ENCODE results near the gene USP36.

Gene USP36

DNA sequence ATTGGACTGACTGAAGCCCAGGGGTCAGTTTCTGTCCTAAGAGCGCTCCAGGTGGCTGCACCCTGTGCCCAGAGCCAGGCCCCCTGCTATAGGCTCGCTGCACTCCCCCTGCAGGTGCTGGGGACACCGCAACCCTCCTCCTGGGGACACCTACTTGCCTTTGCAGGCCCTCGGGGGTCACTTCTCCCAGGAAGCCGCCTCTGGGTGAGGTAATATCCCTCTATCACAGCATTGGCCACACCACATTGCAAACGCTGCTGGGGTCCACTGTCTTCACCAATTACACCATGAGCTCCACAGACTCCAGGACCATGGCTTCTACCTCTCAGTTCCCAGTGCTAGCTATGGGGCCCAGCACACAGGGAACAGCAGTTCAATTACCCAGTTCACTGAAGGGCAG is 14.9 kb downstream of the USP36 start:
- Histone ChIP-seq H3K9me3 (ENCODE audit: insufficient read depth, low read length) (no peaks in the 10 kb centered on the region), H3K27ac (ENCODE audit: low read length) (no peak overlapping the region), H3K79me2 (ENCODE audit: low read length) (peaks cover 58% of the 10 kb centered on the region), H3K9ac (ENCODE audit: low read length) (no peak overlapping the region), H4K20me1 (ENCODE audit: insufficient read depth, low read length) (peaks cover 16% of the 10 kb centered on the region; the same call in 1 of the 2 replicates), H3K36me3 (replicated peaks; ENCODE audit: low read depth, low read length) (peaks cover 81% of the 10 kb centered on the region), H3K27me3 (ENCODE audit: low read depth, low read length) (no peaks in the 10 kb centered on the region), H3K4me3 (ENCODE audit: low read length) (no peak overlapping the region), H3K4me1 (ENCODE audit: low read length) (peaks cover 11% of the 10 kb centered on the region), H3K4me2 (ENCODE audit: low read length) (no peak overlapping the region), H2AFZ (ENCODE audit: low read depth, low read length) (no peak overlapping the region)
- TF ChIP-seq, protein P1, sequence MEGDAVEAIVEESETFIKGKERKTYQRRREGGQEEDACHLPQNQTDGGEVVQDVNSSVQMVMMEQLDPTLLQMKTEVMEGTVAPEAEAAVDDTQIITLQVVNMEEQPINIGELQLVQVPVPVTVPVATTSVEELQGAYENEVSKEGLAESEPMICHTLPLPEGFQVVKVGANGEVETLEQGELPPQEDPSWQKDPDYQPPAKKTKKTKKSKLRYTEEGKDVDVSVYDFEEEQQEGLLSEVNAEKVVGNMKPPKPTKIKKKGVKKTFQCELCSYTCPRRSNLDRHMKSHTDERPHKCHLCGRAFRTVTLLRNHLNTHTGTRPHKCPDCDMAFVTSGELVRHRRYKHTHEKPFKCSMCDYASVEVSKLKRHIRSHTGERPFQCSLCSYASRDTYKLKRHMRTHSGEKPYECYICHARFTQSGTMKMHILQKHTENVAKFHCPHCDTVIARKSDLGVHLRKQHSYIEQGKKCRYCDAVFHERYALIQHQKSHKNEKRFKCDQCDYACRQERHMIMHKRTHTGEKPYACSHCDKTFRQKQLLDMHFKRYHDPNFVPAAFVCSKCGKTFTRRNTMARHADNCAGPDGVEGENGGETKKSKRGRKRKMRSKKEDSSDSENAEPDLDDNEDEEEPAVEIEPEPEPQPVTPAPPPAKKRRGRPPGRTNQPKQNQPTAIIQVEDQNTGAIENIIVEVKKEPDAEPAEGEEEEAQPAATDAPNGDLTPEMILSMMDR (IDR thresholded peaks at IDR 0.05; ENCODE audit: low read depth, low read length): no peak
- TF ChIP-seq EZH2phosphoT487 (IDR thresholded peaks at IDR 0.05; ENCODE audit: low read depth): no peak

DNA sequence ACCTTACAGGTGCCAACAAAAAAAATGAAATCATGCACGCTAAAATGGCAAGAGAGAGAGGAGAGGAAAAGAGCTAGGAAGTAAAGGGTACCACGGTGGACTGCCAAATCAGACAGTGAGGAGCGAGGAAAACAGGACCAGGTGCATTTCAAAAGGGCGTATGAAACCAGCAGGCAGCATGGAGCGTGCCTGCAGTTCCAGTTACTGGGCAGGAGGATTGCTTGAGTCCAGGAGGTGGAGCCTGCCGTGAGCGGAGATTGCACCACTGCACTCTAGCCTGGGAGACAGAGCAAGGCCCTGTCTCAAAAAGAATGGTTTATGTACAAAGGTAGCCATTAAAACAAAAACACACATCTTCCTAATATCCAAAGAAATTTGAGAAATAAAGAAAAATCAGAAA is 16.4 kb downstream of the USP36 start:
- H3K27me3 ChIP-seq (ENCODE audit: low read depth, low read length): no peaks in the 10 kb centered on the region
- H4K20me1 ChIP-seq (ENCODE audit: insufficient read depth, low read length): peaks cover 13% of the 10 kb centered on the region; the same call in 1 of the 2 replicates
- no peak overlapping the region for H3K27ac ChIP-seq (ENCODE audit: low read length)
- no peak overlapping the region for H3K4me3 ChIP-seq (ENCODE audit: low read length)
- H2AFZ ChIP-seq (ENCODE audit: low read depth, low read length): no peak overlapping the region
- H3K4me2 ChIP-seq (ENCODE audit: low read length): no peak overlapping the region
- peaks cover 79% of the 10 kb centered on the region for H3K36me3 ChIP-seq (replicated peaks; ENCODE audit: low read depth, low read length)
- H3K79me2 ChIP-seq (ENCODE audit: low read length): peaks cover 45% of the 10 kb centered on the region
- H3K4me1 ChIP-seq (ENCODE audit: low read length): peaks cover 11% of the 10 kb centered on the region
- no peaks in the 10 kb centered on the region for H3K9me3 ChIP-seq (ENCODE audit: insufficient read depth, low read length)
- no peak overlapping the region for H3K9ac ChIP-seq (ENCODE audit: low read length)
- TF ChIP-seq EZH2phosphoT487 (IDR thresholded peaks at IDR 0.05; ENCODE audit: low read depth): no peak
- TF ChIP-seq, protein P1 (IDR thresholded peaks at IDR 0.05; ENCODE audit: low read depth, low read length): no peak

DNA sequence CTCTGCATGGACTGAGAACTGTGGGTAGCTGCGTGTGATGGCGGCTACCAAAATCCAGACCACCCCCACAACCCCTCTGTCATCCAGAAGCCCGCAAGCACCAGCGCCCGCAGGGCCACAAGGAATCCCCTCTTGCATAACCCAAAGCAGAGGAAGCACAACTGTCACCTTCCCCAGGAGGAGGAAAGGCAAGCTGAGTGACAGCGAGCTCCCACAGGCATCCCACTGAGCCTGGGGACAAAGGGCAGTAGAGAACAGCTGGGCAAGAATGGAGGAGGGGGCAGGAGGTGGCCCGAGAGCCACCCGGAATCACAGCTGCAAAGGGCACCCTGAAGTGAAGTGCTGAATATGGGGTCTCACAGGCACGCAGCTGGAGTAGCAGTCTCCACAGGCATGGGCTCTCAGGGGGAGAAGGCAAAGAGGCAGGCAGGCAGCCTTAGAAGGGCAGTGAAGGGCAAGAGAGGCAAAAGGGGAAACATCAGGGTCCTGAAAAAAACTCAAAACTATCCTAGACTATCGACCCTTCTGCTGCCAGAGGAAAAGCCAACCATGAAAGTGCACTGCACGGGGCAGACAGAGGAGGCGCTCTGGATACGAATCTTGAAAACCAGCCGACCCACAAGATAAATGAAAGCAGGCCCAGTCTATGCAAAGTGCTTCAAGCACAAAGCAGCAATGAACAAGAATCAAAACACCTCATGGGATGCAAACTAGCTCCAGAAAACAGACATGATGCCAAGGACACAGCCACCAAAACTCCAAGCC is 17.1 kb downstream of the USP36 start:
- Histone ChIP-seq H2AFZ (ENCODE audit: low read depth, low read length) (no peak overlapping the region), H4K20me1 (ENCODE audit: insufficient read depth, low read length) (peaks cover 13% of the 10 kb centered on the region; the same call in 1 of the 2 replicates), H3K4me3 (ENCODE audit: low read length) (no peak overlapping the region), H3K79me2 (ENCODE audit: low read length) (peaks cover 39% of the 10 kb centered on the region), H3K36me3 (replicated peaks; ENCODE audit: low read depth, low read length) (peaks cover 76% of the 10 kb centered on the region), H3K4me1 (ENCODE audit: low read length) (peaks cover 10% of the 10 kb centered on the region), H3K27ac (ENCODE audit: low read length) (no peak overlapping the region), H3K27me3 (ENCODE audit: low read depth, low read length) (no peaks in the 10 kb centered on the region), H3K9me3 (ENCODE audit: insufficient read depth, low read length) (no peaks in the 10 kb centered on the region), H3K4me2 (ENCODE audit: low read length) (no peak overlapping the region), H3K9ac (ENCODE audit: low read length) (no peak overlapping the region)
- no peak for TF ChIP-seq EZH2phosphoT487 (IDR thresholded peaks at IDR 0.05; ENCODE audit: low read depth)
- TF ChIP-seq, protein P1 (IDR thresholded peaks at IDR 0.05; ENCODE audit: low read depth, low read length): peak; percentile 25; the same call in 1 of the 2 replicates

DNA sequence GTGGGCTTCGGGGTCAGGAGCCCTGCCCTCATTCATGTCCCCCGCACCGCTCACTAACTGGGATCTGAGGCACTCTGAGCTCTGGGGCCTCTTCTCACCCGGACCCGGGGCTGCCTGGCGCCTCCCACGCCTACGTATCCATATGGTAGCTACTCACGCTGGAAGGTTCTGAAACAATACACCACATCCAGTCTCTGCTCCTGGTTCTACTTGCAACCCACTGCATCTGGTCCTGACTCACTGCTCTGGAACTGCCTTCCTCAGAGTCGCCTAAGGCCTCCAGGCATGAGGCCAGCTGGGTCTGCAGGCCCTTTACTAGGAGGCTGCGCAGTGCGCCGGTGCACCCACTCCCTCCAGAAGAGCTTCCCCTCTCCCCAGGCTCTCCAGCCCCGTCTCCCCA is 18.1 kb downstream of the USP36 start:
- H3K4me2 ChIP-seq (ENCODE audit: low read length): no peak overlapping the region
- no peak overlapping the region for H3K4me3 ChIP-seq (ENCODE audit: low read length)
- H3K4me1 ChIP-seq (ENCODE audit: low read length): peaks cover 4% of the 10 kb centered on the region
- peaks cover 13% of the 10 kb centered on the region; the same call in 1 of the 2 replicates for H4K20me1 ChIP-seq (ENCODE audit: insufficient read depth, low read length)
- no peaks in the 10 kb centered on the region for H3K9me3 ChIP-seq (ENCODE audit: insufficient read depth, low read length)
- no peak overlapping the region for H2AFZ ChIP-seq (ENCODE audit: low read depth, low read length)
- H3K36me3 ChIP-seq (replicated peaks; ENCODE audit: low read depth, low read length): peaks cover 75% of the 10 kb centered on the region
- TF ChIP-seq, protein P1 (IDR thresholded peaks at IDR 0.05; ENCODE audit: low read depth, low read length): no peak
- TF ChIP-seq EZH2phosphoT487 (IDR thresholded peaks at IDR 0.05; ENCODE audit: low read depth): no peak
- no peak overlapping the region for H3K9ac ChIP-seq (ENCODE audit: low read length)
- H3K27me3 ChIP-seq (ENCODE audit: low read depth, low read length): no peaks in the 10 kb centered on the region
- peaks cover 32% of the 10 kb centered on the region for H3K79me2 ChIP-seq (ENCODE audit: low read length)
- H3K27ac ChIP-seq (ENCODE audit: low read length): no peak overlapping the region
